ENCODE measurements around the gene RANBP10.
A peak's percentile ranks its signal among the peaks of the same experiment; 100 is the strongest.

RANBP10 gene

GRCh38 chr16:67825906-67826305, 19.5 kb upstream of the RANBP10 start:
- DNase-seq = no peak

- DNase-seq = no peak
These were observed 18.8 kb upstream of the RANBP10 start for GRCh38 chr16:67825119-67825518.

- DNase-seq = no peak
These were observed 16.2 kb upstream of the RANBP10 start for GRCh38 chr16:67822511-67822910.

GRCh38 chr16:67820608-67821259, 14.4 kb upstream of the RANBP10 start:
- DNase-seq = no peak

DNA sequence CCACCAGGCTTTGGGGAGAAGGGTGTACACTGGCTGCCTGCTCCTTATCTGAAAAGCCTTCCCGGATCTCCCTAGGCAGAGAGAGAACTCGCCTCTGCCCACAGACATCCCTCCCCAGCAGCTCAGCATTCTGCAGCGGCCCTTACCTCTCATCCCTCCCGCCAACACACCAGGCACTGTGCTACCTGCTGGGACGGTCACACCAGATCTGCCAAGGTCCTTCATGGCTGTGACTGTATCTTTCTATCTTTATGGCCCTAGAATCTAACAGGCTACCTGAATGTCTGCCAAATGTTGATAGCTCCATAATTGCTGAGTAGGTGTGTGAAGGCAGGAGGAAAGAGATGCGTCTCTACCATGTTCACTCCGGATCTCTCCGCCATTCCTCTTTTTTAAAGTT, 8.2 kb upstream of the RANBP10 start:
- DNase-seq = no peak

DNA sequence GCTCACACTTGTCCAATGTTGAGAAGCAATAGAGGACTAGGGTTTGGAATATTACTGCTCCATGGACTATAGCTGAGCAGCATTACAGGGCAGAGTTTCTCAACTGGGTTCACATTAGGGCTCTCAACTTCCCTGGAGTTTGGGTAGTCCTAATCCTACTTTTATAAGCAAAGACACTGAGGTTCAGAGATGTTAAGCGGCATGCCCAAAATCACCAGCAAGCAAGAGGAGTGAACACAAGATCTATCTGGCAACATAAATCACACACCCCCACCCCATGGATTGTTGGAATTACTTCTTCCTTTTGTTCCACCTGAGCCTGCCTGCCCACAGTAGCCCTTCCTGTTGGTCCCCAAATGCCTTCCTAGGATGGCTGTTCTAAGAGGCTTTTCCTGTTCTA, 5.5 kb upstream of the RANBP10 start:
- DNase-seq = no peak

GRCh38 chr16:67807148-67807682, 855 bp upstream of the RANBP10 start:
- no peak for DNase-seq

DNA sequence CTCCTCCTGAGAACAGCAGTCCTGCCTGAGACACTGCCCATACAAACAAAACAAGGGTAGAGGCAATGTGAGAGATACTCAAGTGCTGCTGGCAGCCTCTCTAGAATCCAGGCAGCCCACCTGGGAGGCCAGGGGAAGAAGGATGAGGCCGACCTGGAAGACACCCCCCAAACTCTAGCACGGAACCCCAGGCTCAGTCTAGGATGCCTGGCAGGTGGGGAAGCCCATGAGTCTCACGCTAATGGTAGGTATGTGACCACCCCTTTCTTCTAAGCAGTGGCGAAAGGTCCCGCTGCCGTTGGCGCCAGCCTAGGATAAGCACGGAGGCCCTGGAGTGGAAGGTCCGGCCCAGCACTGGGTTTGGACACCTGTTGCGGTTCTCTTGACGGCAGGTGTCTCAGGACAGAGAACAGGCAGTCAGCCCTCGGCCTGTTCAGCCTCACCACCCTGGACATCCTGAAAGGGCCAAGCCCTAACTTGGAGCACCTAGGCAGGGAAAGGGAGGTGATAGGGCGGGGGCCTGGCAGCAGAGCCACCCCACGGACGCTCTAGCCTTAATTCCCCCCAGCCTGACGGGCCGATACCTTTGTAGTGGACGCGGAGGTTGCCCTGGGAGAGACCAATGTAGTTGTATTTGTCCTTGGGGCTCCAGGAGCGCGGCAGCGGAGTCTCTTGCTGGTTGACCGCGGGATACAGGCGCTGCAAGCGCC, 487 bp downstream of the RANBP10 start:
- DNase-seq = no peak

DNA sequence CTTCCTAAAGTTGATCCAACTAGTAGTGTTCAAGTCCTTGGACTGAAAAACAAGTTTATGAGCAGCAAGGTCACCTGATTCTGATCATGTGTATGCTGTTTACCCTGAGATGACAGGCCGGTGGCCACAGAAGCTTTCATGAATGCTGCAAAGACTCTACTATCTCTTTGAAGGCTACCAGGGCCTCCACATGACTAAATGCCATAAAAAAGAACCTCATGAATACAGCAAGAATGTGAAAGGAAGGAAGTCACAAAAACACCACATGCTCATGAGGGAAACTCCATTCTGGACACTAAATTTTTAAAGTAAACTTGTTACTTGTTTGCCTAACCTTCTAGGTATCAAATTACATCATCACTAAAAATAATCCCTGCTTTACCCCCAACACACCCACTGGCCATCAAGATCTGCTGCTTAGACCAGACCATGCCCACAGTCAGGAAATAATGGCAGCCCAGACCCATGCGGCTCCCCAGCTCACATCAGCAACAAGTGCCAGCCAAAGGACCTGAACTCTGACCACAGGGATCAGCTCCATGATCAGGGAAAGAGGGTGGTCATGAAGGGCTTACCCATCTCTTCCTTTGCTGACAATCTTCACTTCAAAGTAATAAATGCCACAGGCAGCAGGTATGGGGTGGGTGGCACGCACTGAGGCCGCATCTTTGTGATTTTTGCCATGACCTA, 1.4 kb downstream of the RANBP10 start:
- DNase-seq = no peak

DNA sequence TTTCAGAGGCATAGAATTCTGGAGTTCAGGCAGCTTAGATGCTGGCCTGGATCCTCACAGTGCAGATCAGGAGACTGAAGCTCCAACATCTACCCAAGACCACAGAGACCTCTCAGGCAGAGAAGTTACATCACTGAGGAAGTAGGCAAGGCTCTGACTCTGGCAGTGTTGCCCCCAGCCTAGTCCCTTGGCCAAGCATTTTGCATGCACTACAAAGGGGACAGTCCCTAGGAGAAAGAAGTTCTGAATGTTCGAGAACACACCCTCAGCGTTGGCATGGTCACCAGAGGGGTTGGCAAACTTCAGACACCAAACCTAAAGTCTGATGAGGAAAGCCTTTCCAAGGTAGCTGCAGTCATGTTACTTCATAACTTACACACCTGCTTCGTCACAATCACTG, 2.5 kb downstream of the RANBP10 start:
- no peak for DNase-seq

GRCh38 chr16:67801883-67802282, 4.5 kb downstream of the RANBP10 start:
- peak; percentile 41 for DNase-seq

- DNase-seq = no peak
These were observed 5.1 kb downstream of the RANBP10 start for GRCh38 chr16:67801241-67801640.

DNA sequence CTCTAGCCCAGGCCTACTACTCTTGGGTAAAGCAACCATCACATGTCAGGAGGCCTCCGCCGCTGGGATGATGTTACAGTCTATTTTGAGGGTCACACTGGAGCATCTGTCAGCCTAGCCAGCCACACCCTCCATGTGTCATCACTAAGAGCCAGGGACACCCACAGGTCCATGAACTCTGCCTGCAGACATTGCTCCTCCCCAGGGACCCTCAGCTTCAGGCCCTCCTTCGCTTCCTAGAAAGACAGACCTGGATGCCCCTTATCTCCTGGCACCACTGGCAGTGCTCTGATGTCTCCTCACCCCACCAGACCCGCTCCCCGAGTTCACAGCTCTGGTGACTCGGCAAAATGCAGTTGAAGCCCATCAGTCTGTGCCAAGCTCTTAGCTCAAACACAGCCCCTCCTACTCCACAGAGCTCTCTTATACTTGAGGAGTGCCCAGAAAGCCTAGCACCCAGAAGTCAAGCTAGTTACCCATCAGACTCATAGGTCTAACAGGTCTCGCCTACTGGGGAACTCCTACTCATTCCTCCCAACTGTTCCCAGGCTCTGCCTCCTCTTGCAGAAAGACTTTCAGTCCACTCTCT, 5.9 kb downstream of the RANBP10 start:
- DNase-seq = no peak

- DNase-seq = no peak
These were observed 10.2 kb downstream of the RANBP10 start for GRCh38 chr16:67796099-67796718.

- DNase-seq = no peak
These were observed 16.3 kb downstream of the RANBP10 start for GRCh38 chr16:67790071-67790470.

DNA sequence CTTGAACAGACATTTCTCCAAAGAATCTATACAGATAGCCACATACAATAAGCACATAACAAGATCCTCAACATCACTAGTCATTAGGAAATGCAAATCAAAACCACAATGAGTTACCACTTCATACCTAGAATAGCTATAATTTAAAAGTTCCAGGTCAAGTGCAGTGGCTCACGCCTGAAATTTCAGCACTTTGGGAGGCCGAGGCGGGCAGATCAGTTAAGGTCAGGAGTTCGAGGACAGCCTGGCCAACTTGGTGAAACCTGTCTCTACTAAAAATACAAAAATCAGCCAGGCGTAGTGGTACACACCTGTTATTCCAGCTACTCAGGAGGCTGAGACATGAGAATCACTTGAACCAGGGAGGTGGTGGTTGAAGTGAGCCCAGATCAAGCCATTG, 19.9 kb downstream of the RANBP10 start:
- no peak for DNase-seq

DNA sequence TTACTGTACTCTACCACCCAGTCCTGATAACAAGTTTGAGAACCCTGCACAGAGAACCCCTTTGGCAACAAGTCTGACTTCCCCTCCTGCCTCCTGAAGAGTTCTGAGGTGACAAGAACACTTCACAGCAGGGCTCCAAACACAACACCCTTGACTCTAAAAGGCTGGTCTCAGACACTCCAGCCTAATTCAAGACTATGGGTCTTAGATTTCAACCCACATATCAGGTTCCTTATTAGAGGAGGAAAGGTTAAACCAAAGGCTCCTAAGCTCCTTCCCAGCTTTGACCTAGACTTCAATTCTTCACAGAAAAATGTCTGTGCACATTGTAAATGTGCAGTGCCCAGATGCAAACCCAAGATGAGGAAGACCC, 23.0 kb downstream of the RANBP10 start:
- DNase-seq = no peak

- DNase-seq = no peak
These were observed 23.6 kb downstream of the RANBP10 start for GRCh38 chr16:67782567-67783352.

- DNase-seq = no peak
These were observed 24.8 kb downstream of the RANBP10 start for GRCh38 chr16:67781565-67781921.

DNA sequence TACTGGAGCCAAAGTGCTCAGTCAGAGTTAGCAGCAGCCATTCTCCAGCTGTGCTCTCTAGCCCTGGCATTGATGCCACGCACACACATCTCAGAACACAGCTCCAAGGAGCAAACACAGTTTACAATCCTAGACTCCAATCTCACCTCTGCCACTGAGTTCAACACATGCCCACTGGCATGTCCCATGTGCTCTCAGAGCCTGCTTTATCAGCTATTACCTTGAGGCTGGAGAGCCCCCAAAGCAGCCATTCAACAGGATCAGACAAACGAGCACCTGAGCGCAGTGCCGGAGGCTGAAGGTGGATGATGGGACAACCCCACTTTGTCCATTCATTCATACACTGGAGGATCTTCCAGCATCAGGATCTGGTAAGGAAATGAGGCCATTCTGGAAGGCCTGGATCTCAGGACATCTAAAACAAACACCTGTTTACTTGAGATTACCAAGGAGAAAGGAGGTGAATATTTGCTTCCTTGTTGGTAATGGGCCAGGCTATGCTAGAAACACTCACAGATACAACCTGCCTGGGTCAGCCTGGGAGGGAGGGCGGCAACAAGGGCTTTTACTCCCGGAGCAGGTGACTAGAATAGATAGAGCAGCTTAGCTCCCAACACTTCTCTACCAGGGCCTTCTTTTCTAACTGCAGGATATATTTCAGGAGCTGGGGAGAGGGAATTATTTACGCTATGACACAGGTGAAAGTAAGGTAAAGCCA, 25.4 kb downstream of the RANBP10 start:
- DNase-seq = no peak

GRCh38 chr16:67779256-67780014, 26.9 kb downstream of the RANBP10 start:
- DNase-seq = no peak
